ENCODE measurements around the gene DCLRE1B. TPM values are rescaled to one million over a fixed set of nuclear protein-coding genes. Genes with fewer than 3 reads are reported as not detected.
A peak's percentile ranks its signal among the peaks of the same experiment; 100 is the strongest.

The DCLRE1B gene
- total RNA-seq, 3 donors from 2014 or later (not counting 1 experiment from before 2014, with no cell fraction given), result 5.5 to 6.8 (median 5.9) TPM

DNA sequence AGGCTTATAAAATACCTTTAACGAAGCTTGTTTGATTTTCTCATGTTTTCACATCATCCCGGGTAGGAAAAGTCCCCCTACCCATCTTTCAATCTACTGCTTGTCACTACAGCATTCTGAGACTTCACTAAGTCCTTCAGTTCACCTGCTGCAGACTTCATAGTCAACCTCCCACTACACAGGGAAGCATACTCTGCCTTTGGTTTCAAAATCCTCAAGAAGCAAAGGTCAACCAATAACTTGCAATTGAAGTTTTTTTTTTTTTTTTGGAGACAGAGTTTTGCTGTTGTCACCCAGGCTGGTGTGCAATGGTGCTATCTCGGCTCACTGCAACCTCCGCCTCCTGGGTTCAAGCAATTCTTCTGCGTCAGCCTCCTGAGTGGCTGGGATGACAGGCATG is 28.9 kb upstream of the DCLRE1B start:
- 96% methylated on average over 5 of the region's 5 CpGs for WGBS (ENCODE audit: insufficient coverage)
- H3K4me1 ChIP-seq (ENCODE audit: control insufficient read depth, insufficient read depth, low read length), result peaks cover 40% of the 10 kb centered on the region
- peak overlapping the region; percentile 17 for H3K4me3 Mint-ChIP-seq

GRCh38 chr1:113879739-113880038 is 25.4 kb upstream of the DCLRE1B start:
- Histone ChIP-seq H3K27me3 (ENCODE audit: control insufficient read depth, insufficient read depth, low read length) (no peaks in the 10 kb centered on the region), H3K4me1 (ENCODE audit: control insufficient read depth, insufficient read depth, low read length) (peaks cover 24% of the 10 kb centered on the region), H3K9me3 (ENCODE audit: control insufficient read depth, insufficient read depth, low read length) (no peaks in the 10 kb centered on the region), H3K36me3 (ENCODE audit: control insufficient read depth, insufficient read depth, low read length) (peaks cover 4% of the 10 kb centered on the region), H3K27ac (ENCODE audit: low read length) (peak overlapping the region; percentile 68), H3K4me3 (ENCODE audit: low read length) (no peak overlapping the region)
- Mint-ChIP-seq H3K4me3 (peak overlapping the region; percentile 75), H3K27me3 (ENCODE audit: low read depth in 2 of 2) (no peaks in the 10 kb centered on the region), H3K9me3 (no peaks in the 10 kb centered on the region), H3K36me3 (no peaks in the 10 kb centered on the region), H3K27ac (peak overlapping the region; percentile 87), H3K4me1 (peaks cover 58% of the 10 kb centered on the region in 2 donors)
- no peak for DNase-seq
- TF ChIP-seq, protein P1, sequence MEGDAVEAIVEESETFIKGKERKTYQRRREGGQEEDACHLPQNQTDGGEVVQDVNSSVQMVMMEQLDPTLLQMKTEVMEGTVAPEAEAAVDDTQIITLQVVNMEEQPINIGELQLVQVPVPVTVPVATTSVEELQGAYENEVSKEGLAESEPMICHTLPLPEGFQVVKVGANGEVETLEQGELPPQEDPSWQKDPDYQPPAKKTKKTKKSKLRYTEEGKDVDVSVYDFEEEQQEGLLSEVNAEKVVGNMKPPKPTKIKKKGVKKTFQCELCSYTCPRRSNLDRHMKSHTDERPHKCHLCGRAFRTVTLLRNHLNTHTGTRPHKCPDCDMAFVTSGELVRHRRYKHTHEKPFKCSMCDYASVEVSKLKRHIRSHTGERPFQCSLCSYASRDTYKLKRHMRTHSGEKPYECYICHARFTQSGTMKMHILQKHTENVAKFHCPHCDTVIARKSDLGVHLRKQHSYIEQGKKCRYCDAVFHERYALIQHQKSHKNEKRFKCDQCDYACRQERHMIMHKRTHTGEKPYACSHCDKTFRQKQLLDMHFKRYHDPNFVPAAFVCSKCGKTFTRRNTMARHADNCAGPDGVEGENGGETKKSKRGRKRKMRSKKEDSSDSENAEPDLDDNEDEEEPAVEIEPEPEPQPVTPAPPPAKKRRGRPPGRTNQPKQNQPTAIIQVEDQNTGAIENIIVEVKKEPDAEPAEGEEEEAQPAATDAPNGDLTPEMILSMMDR (IDR thresholded peaks at IDR 0.05), result no peak
- intact Hi-C loops (cut with micrococcal nuclease), result loop anchor here (1.0 kb wide), 1 partner anchor 8 kb away; the partner anchor contains the start of gene PTPN22
- WGBS (ENCODE audit: insufficient coverage), result 93% methylated on average over 4 of the region's 4 CpGs
- no peak for ATAC-seq

More for the DNA sequence above, 28.9 kb upstream of the DCLRE1B start:
- H3K9me3 ChIP-seq (ENCODE audit: control insufficient read depth, insufficient read depth, low read length), result no peaks in the 10 kb centered on the region
- peaks cover 84 to 88% of the 10 kb centered on the region in 2 donors for H3K4me1 Mint-ChIP-seq
- no peaks in the 10 kb centered on the region for H3K36me3 ChIP-seq (ENCODE audit: control insufficient read depth, insufficient read depth, low read length)
- H3K27ac ChIP-seq (ENCODE audit: low read length), result peak overlapping the region; percentile 30
- TF ChIP-seq, protein P1 (IDR thresholded peaks at IDR 0.05), result no peak
- H3K27me3 ChIP-seq (ENCODE audit: control insufficient read depth, insufficient read depth, low read length), result no peaks in the 10 kb centered on the region
- no peak overlapping the region for H3K4me3 ChIP-seq (ENCODE audit: low read length)
- H3K9me3 Mint-ChIP-seq, result no peaks in the 10 kb centered on the region
- H3K27me3 Mint-ChIP-seq (ENCODE audit: low read depth in 2 of 2), result no peaks in the 10 kb centered on the region
- ATAC-seq (no peak), DNase-seq (no peak)
- H3K27ac Mint-ChIP-seq, result peak overlapping the region; percentile 87 to 95
- H3K36me3 Mint-ChIP-seq, result no peaks in the 10 kb centered on the region
- intact Hi-C loops (cut with micrococcal nuclease), result no loop called here

- Mint-ChIP-seq H3K9me3 (no peaks in the 10 kb centered on the region), H3K27me3 (ENCODE audit: low read depth in 2 of 2) (no peaks in the 10 kb centered on the region), H3K4me1 (peaks cover 41 to 42% of the 10 kb centered on the region in 2 donors), H3K4me3 (no peak overlapping the region), H3K36me3 (no peaks in the 10 kb centered on the region), H3K27ac (peak overlapping the region; percentile 18 to 87)
- WGBS (ENCODE audit: insufficient coverage), result 98% methylated on average over 2 of the region's 2 CpGs
- intact Hi-C loops (cut with micrococcal nuclease), result no loop called here
- H3K36me3 ChIP-seq (ENCODE audit: control insufficient read depth, insufficient read depth, low read length), result peaks cover 4% of the 10 kb centered on the region
- H3K4me3 ChIP-seq (ENCODE audit: low read length), result no peak overlapping the region
- peaks cover 15% of the 10 kb centered on the region for H3K4me1 ChIP-seq (ENCODE audit: control insufficient read depth, insufficient read depth, low read length)
- TF ChIP-seq, protein P1 (IDR thresholded peaks at IDR 0.05), result no peak
- ATAC-seq, result no peak
- H3K27me3 ChIP-seq (ENCODE audit: control insufficient read depth, insufficient read depth, low read length), result no peaks in the 10 kb centered on the region
- H3K27ac ChIP-seq (ENCODE audit: low read length), result no peak overlapping the region
- no peak for DNase-seq
- no peaks in the 10 kb centered on the region for H3K9me3 ChIP-seq (ENCODE audit: control insufficient read depth, insufficient read depth, low read length)
Measured at GRCh38 chr1:113881661-113882060, 23.5 kb upstream of the DCLRE1B start.
